GM18502 (cell line): Measurements from ENCODE around the gene NMRAL1.

ENCODE experiments used
- ATAC-seq: cut with Tn5 transposase; IDR thresholded peaks from one replicate; pipeline ENCODE4 v1.9.1; 2021; ENCODE audit warnings: mild to moderate bottlenecking; ENCODE audit not compliant: unreplicated experiment, poor library complexity

The NMRAL1 gene

GRCh38 chr16:4468972-4469371 lies 5.5 kb downstream of the NMRAL1 start:
- no peak for ATAC-seq

- ATAC-seq: no peak
These were observed 6.5 kb downstream of the NMRAL1 start for GRCh38 chr16:4467916-4468315.

- no peak for ATAC-seq
These were observed 8.2 kb downstream of the NMRAL1 start for GRCh38 chr16:4465977-4466779.

GRCh38 chr16:4463522-4464163 lies 10.8 kb downstream of the NMRAL1 start:
- ATAC-seq: no peak

GRCh38 chr16:4461250-4462085 lies 13.0 kb downstream of the NMRAL1 start:
- no peak for ATAC-seq

- ATAC-seq: no peak
These were observed 13.5 kb downstream of the NMRAL1 start for GRCh38 chr16:4460936-4461249.

GRCh38 chr16:4455951-4456350 lies 18.5 kb downstream of the NMRAL1 start:
- no peak for ATAC-seq

- ATAC-seq: no peak
These were observed 19.3 kb downstream of the NMRAL1 start for GRCh38 chr16:4455081-4455480.

GRCh38 chr16:4454623-4455022 lies 19.8 kb downstream of the NMRAL1 start:
- ATAC-seq: no peak

- ATAC-seq: no peak
These were observed 21.8 kb downstream of the NMRAL1 start for GRCh38 chr16:4452674-4453073.

GRCh38 chr16:4450931-4451519 lies 23.4 kb downstream of the NMRAL1 start:
- no peak for ATAC-seq

GRCh38 chr16:4450430-4450829 lies 24.0 kb downstream of the NMRAL1 start:
- no peak for ATAC-seq

- ATAC-seq: no peak
These were observed 30.4 kb downstream of the NMRAL1 start for GRCh38 chr16:4443986-4444385.

GRCh38 chr16:4443271-4443670 lies 31.2 kb downstream of the NMRAL1 start:
- ATAC-seq: no peak

- ATAC-seq: no peak
These were observed 32.1 kb downstream of the NMRAL1 start for GRCh38 chr16:4442371-4442770.

- ATAC-seq: no peak
These were observed 37.1 kb downstream of the NMRAL1 start for GRCh38 chr16:4437366-4437765.

GRCh38 chr16:4435337-4436067 lies 38.9 kb downstream of the NMRAL1 start:
- no peak for ATAC-seq

GRCh38 chr16:4433914-4434787 lies 40.3 kb downstream of the NMRAL1 start:
- ATAC-seq: no peak

GRCh38 chr16:4433228-4433627 lies 41.2 kb downstream of the NMRAL1 start:
- no peak for ATAC-seq
